ENCODE measurements around the gene PHTF1.
"Not testable (repeated sequence)": the region's sequence is repeated elsewhere in the genome, so short reads cannot be mapped to it uniquely, and the experiment has no call there.

PHTF1 gene

GRCh38 chr1:113718621-113719020 is 40.7 kb downstream of the PHTF1 start:
- not testable (repeated sequence) for DNase-seq

GRCh38 chr1:113717506-113717905 is 41.8 kb downstream of the PHTF1 start:
- DNase-seq: not testable (repeated sequence)

GRCh38 chr1:113714606-113715269 is 44.5 kb downstream of the PHTF1 start:
- DNase-seq: no peak

DNA sequence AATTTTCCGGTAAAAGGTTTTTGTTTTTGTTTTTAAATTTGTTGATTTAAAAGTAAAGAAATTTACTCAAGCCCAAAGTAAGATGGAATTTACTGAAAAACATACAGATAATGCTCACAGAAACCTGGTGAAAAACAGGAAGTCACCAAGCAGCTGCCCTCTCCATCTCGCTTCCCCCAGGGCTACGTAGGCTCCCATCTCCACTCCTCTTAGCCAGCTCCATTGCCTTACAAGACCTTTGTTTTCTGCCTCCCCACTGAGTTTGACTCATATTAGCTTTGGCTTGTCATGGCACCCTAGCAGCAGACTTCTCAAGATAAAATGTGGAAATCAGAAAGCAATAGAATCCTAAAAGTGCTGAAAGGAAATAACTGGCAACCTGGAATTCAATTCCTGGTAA is 57.9 kb downstream of the PHTF1 start:
- peak; percentile 35 to 63 (median 51) for DNase-seq

DNA sequence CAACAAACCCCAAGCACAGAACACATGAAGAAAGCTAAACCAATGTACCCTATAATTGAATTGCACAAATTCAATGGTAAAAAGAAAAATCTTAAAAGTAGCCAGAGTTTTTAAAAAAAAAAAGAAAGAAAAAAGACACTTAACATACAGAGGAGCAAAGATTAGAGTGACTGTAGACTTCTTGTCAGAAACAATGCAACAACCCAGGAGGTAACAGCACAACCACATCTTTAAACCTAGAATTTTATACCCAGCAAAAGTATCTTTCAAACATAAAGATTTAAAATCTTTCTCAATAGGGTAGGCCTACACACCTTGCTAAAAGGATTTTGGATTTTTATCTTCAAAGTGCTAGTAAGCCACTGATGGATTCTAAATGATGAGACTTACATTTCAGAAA is 64.4 kb downstream of the PHTF1 start:
- no peak for DNase-seq

GRCh38 chr1:113692824-113693431 is 66.4 kb downstream of the PHTF1 start:
- no peak for DNase-seq

DNA sequence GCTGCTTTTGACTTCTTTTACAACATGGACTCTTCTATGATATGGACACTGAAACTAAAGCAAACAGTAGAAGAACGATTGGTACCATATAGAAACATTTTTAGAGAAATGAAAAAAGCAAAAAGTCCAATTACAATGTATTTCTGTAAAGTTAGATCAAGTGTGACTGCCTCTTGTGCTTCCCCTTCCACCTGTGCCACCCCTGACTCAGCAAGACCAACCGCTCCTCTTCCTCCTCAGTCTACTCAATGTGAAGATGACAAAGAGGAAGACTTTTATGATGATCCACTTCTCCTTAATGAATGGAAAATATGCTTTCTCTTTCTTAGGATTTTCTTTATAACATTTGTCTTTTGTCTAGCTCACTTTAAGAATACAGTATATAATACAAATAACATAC is 66.9 kb downstream of the PHTF1 start:
- DNase-seq: no peak

DNA sequence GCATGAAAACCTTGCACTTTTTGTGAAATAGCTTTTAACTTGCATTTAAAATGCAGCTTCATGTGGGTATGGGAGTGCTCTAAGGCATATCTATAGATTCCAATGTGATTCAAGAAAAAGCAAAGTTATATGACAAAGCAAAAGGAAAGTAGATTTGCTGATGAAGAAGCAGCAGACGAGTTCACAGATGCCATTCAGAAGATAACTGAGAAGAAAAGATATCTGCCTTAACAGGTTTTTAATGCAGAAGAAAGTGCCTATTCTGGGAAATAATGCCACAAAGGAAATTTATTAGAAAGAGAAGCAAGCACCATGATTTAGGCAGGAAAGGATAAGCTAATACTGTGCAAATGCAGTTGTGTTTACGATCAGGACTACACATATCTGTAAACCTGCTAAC is 68.1 kb downstream of the PHTF1 start:
- DNase-seq: no peak

GRCh38 chr1:113686891-113687618 is 72.2 kb downstream of the PHTF1 start:
- DNase-seq: no peak

- DNase-seq: no peak
These were observed 75.1 kb downstream of the PHTF1 start for GRCh38 chr1:113684153-113684541.

DNA sequence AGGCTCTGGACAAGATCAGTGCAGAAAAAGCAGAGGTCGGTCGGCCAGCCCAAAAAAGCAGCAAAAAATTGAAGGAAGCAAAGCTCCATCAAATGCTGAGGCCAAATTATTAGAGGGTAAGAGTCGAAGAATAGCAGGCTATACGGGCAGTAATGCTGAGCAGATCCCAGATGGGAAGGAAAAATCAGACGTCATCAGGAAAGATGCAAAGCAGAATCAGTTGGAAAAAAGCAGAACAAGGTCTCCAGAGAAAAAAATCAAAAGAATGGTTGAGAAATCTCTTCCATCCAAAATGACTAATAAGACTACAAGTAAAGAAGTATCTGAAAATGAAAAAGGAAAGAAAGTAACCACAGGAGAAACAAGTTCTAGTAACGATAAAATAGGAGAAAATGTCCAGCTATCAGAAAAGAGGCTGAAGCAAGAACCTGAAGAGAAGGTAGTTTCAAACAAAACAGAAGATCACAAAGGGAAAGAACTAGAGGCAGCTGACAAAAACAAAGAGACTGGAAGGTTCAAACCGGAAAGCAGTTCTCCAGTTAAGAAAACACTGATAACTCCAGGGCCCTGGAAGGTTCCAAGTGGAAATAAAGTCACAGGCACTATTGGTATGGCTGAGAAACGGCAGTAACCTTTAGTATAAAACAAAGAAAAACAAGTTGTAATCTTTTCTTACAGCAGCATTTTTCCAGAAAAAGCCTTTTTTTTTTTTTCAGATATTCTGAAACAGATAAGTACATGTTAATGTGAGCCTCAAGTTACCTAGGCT is 75.7 kb downstream of the PHTF1 start:
- peak in 3 of 4 experiments; percentile 39 to 67 (median 61) for DNase-seq

- DNase-seq: peak in 2 of 4 experiments; percentile 8 to 25
These were observed 77.5 kb downstream of the PHTF1 start for GRCh38 chr1:113681596-113682337.

DNA sequence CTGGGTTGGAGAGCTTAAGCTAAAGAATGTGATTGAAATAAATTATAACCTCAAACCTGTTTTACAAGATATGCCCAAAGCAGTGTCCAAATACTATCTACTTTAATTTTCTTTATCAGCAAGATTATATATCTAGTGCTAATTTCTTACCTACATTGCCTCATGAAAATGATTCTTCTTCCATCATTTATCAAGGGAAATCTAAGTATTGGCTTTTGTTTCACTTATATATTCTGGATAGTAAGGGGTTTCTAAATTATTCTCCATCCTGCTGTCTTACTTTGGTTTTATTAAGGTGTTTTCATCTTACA is 81.2 kb downstream of the PHTF1 start:
- no peak for DNase-seq

GRCh38 chr1:113677250-113678158 is 81.8 kb downstream of the PHTF1 start:
- peak; percentile 10 to 68 (median 33) for DNase-seq

DNA sequence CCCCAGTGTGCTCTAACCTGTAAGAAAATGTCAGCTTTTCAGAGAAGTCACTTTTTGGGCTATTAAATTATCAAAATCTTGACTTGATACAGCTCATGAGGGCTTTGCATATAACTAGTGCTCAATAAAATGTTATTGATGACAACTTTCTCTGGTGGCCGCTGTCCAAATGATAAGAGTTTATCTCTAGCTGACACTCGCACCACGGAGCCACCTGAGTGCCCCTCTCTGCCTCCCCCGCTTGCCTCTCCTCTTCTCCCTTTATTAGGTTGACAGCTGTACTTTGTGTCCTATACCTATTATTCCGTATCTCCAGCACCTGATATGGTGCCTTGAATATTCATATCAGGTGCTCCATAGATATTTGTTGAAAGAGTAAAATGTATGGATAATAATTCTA is 82.8 kb downstream of the PHTF1 start:
- DNase-seq: no peak

DNA sequence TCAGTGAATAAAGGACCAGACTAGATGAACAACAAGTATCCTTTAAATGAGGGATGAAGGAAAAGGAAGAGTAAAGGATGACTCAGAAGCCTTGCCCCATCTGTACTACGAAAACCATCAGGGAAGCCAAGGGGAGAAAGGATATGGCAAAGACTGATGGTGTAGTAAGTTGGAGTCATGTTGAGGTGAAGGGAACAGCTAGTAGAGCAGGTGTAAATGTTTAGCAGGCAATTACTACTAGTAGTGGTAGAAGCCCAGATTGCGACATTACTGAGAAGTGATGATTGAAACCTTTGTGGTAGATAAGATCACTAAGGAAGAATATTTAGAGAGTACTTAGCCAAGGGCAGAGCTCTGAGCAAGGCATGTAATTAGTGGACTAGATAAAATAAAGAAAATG is 84.0 kb downstream of the PHTF1 start:
- DNase-seq: no peak

DNA sequence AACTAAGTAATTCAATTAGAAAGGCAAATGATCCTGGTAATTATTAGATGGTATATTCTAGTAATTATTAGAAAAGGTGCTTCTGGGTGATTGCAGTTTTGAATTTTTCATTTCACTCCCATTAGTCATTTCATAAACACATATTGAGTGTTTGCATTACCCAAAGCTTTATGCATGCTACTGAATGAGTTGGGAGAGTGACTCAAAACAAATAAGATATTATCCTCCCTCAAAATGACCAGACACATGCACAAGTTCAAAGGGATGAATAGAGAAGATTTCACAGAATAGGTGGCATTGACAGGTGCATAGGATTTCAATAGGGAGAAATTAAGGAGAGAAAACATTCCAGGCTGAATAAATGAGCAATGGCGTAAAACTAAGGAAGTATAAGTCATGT is 84.7 kb downstream of the PHTF1 start:
- no peak for DNase-seq

GRCh38 chr1:113672491-113672890 is 86.8 kb downstream of the PHTF1 start:
- DNase-seq: no peak

- no peak for DNase-seq
These were observed 88.6 kb downstream of the PHTF1 start for GRCh38 chr1:113670650-113671049.

DNA sequence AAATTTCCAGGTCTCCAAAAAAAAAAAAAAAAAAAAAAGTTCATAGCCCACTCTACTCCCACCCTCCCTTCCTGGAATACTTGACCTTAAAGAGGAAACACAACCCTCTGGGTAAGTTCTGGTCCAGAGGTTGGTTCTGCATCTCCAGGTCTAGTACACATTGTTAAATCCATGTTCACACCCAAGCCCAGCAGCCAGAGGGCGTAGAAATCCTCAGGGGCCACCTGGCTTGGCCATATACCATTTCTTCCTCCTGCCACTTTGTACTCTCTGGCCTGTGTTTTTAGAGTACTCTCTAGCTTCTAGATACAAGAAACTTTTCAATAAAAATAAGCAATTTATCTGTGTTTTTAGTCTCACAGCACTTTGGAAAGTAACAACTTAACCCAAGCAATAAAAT is 89.3 kb downstream of the PHTF1 start:
- DNase-seq: no peak

DNA sequence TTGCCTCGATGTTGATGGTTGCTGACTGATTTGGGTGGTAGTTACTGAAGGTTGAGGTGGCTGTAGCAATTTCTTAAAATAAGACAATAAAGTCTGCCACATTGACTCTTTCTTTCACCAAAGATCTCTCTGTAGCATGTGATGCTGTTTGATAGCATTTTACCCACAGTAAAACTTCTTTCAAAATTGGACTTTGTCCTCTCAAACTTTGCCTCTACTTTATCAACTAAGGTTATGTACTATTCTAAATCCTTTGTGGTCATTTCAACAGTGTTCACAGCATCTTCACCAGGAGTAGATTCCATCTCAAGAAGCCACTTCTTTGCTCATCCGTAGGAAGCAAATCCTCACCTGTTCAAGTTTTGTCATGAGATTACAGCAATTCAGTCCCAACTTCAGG is 93.2 kb downstream of the PHTF1 start:
- DNase-seq: no peak

GRCh38 chr1:113665071-113665470 is 94.2 kb downstream of the PHTF1 start:
- peak in 2 of 4 experiments; percentile 30 to 43 for DNase-seq
